K562 (cell line): Measurements from ENCODE around the gene EML3. TPM values are rescaled to one million over a fixed set of nuclear protein-coding genes. Genes with fewer than 3 reads are reported as not detected.

Source experiments
- ATF3 ChIP-seq, 2 experiments: fragments of 450-650 bp in 1 of 2; sonication (generic) in 1 of 2; formaldehyde crosslinking in 1 of 2; IDR thresholded peaks in 1 of 2; conservative IDR thresholded peaks in 1 of 2; 2 replicates each; pipeline versions ENCODE4 v1.6.1 to v1.8.1; 2016 to 2023; ENCODE audit warnings: mild to moderate bottlenecking in 2 of 2, moderate library complexity in 2 of 2, inconsistent platforms in 1 of 2, missing genetic modification reagents in 1 of 2
- ATF7 ChIP-seq: fragments of 450-650 bp; IDR thresholded peaks from 2 replicates; pipeline ENCODE4 v1.7.1; 2014; ENCODE audit warnings: mild to moderate bottlenecking, moderate library complexity
- BRD4 ChIP-seq: fragments of 200-600 bp; sonication (generic); IDR thresholded peaks from 2 replicates; pipeline ENCODE4 v1.6.1; 2017; ENCODE audit warnings: inconsistent platforms
- CBX2 ChIP-seq: fragments of 200-600 bp; sonication (generic); IDR thresholded peaks from one replicate; pipeline ENCODE4 v1.6.1; 2012; ENCODE audit warnings: mild to moderate bottlenecking, low read length, inconsistent platforms; ENCODE audit not compliant: insufficient read depth, poor library complexity, severe bottlenecking
- CCAR2 ChIP-seq: fragments of 200-400 bp; formaldehyde crosslinking; IDR thresholded peaks from 2 replicates; pipeline ENCODE4 v1.6.1; 2017; ENCODE audit warnings: mild to moderate bottlenecking, low read depth, low read length
- CGGBP1 ChIP-seq: fragments of 250-450 bp; sonication (Bioruptor Pico); IDR thresholded peaks from 2 replicates; pipeline ENCODE4 v1.9.0; 2021; ENCODE audit warnings: mild to moderate bottlenecking
- GATAD2A ChIP-seq: fragments of 450-650 bp; IDR thresholded peaks from 2 replicates; pipeline ENCODE4 v1.6.1; 2017
- HOXB6 ChIP-seq: fragments of 250-450 bp; sonication (Bioruptor Pico); IDR thresholded peaks from 2 replicates; pipeline ENCODE4 v1.5.1; 2022; ENCODE audit warnings: mild to moderate bottlenecking, borderline replicate concordance
- IFI16 ChIP-seq: fragments of 250-450 bp; sonication (Bioruptor Pico); IDR thresholded peaks from 2 replicates; pipeline ENCODE4 v2.1.2; 2022; ENCODE audit warnings: mild to moderate bottlenecking, inconsistent platforms
- MAFF ChIP-seq: IDR thresholded peaks from 2 replicates; pipeline ENCODE4 v1.6.1; 2012; ENCODE audit warnings: low read length, improper control_type of control experiment
- MCM2 ChIP-seq: fragments of 450-650 bp; IDR thresholded peaks from 2 replicates; pipeline ENCODE4 v1.6.1; 2017; ENCODE audit warnings: low read depth, mild to moderate bottlenecking
- MEF2D ChIP-seq: conservative IDR thresholded peaks from 2 replicates; pipeline ENCODE4 v1.6.1; 2016; ENCODE audit warnings: low read depth, missing genetic modification characterization, missing compliant biosample characterization
- MLLT1 ChIP-seq, 2 experiments: fragments of 450-650 bp; IDR thresholded peaks; 2 replicates each; pipeline ENCODE4 v1.6.1; 2016
- PTTG1 ChIP-seq: fragments of 450-650 bp; IDR thresholded peaks from 2 replicates; pipeline ENCODE4 v1.6.1; 2016; ENCODE audit warnings: low read depth, mild to moderate bottlenecking, missing genetic modification characterization, missing compliant biosample characterization
- STAT6 ChIP-seq: sonication (generic); formaldehyde crosslinking; IDR thresholded peaks from 2 replicates; pipeline ENCODE4 v1.8.1; 2023; ENCODE audit warnings: mild to moderate bottlenecking, missing genetic modification reagents
- TARDBP ChIP-seq: fragments of 450-650 bp; IDR thresholded peaks from 2 replicates; pipeline ENCODE4 v1.6.1; 2016
- TEAD4 ChIP-seq, 2 experiments: sonication (generic) in 1 of 2; formaldehyde crosslinking in 1 of 2; IDR thresholded peaks; 2 replicates each; pipeline versions ENCODE4 v1.6.1 to v1.8.0; 2012 to 2022; ENCODE audit warnings: borderline replicate concordance in 1 of 2, inconsistent platforms in 1 of 2, low read length in 1 of 2, mild to moderate bottlenecking in 1 of 2, missing genetic modification reagents in 1 of 2
- ZC3H8 ChIP-seq: fragments of 450-650 bp; IDR thresholded peaks from 2 replicates; pipeline ENCODE4 v1.6.1; 2017
- ZNF197 ChIP-seq: fragments of 200-800 bp; sonication (Bioruptor generic); IDR thresholded peaks from 2 replicates; pipeline ENCODE4 v1.6.1; 2016; ENCODE audit warnings: low read depth, missing genetic modification characterization, missing compliant biosample characterization
- ZNF512 ChIP-seq: IDR thresholded peaks from 2 replicates; pipeline ENCODE4 v1.6.1; 2016; ENCODE audit warnings: missing genetic modification characterization, missing compliant biosample characterization
- polyA plus RNA-seq, 8 experiments: library from polyadenylated mRNA; depleted of rRNA in 4 of 8; stranded (reverse) in 5 of 8; unstranded in 3 of 8; fragments of >200 nt; fragmentation: Nextera tagmentation in 2 of 8; fragmentation: Illumina TruSeq in 1 of 8; extraction: Ambion mirVana in 2 of 8; extraction: Trizol in 1 of 8; gene quantifications; 2 replicates each; pipeline versions ENCODE4 v1.2.1 to v1.2.3, GENCODE V29; 2011 to 2014; ENCODE audit warnings: inconsistent platforms in 1 of 8, missing spikeins in 1 of 8
- total RNA-seq, 7 experiments: library from RNA; depleted of rRNA in 6 of 7; stranded (reverse); fragments of >200 nt in 6 of 7; fragmentation: Illumina TruSeq in 2 of 7; extraction: Trizol in 2 of 7; gene quantifications; 2 replicates each; pipeline versions ENCODE4 v1.2.1 to v1.2.3, GENCODE V29; 2011 to 2021; ENCODE audit warnings: low replicate concordance in 1 of 7

EML3 gene
- total and polyA plus RNA-seq, 9 of the 15 experiments (the other 6 are each of a cell fraction or from before 2014, with no cell fraction given): 0.32 to 90.5 (median 26.4) TPM

- TF ChIP-seq MLLT1 (IDR thresholded peaks at IDR 0.05) (no peak), MAFF (no peak), STAT6 (CRISPR knock-in tag) (no peak), ATF3 (IDR thresholded peaks at IDR 0.05) (peak; percentile 75), ATF3 (CRISPR knock-in tag; conservative IDR thresholded peaks at IDR 0.05) (no peak; the same call in 1 of the 2 replicates), CCAR2 (no peak), ZNF197 (no peak), CGGBP1 (CRISPR knock-in tag) (no peak), BRD4 (no peak), TARDBP (no peak; the same call in 1 of the 2 replicates), CBX2 (no peak), ZNF512 (tag) (no peak), TEAD4 (IDR thresholded peaks at IDR 0.05; ENCODE audit: low read length) (no peak), TEAD4 (CRISPR knock-in tag; IDR thresholded peaks at IDR 0.05; ENCODE audit: borderline replicate concordance) (no peak), MCM2 (no peak), ZC3H8 (no peak), GATAD2A (no peak), PTTG1 (no peak), IFI16 (CRISPR knock-in tag) (no peak), HOXB6 (no peak), ATF7 (peak; percentile 78), MEF2D (no peak)
Observed at GRCh38 chr11:62560566-62561103, 51.9 kb downstream of the EML3 start (continued).
